K562 (cell line): ENCODE measurements around the gene COL15A1. TPM values are rescaled to one million over a fixed set of nuclear protein-coding genes. Genes with fewer than 3 reads are reported as not detected.

Experiments used
- EP400 ChIP-seq: fragments of 450-650 bp; IDR thresholded peaks from 2 replicates; pipeline ENCODE4 v1.6.1; 2017; ENCODE audit warnings: antibody characterized with exemption, mild to moderate bottlenecking, moderate library complexity
- ERF ChIP-seq: fragments of 450-650 bp; formaldehyde crosslinking; IDR thresholded peaks from 2 replicates; pipeline ENCODE4 v1.4.0; 2020; ENCODE audit warnings: mild to moderate bottlenecking, mixed read lengths
- ETV1 ChIP-seq: fragments of 450-650 bp; conservative IDR thresholded peaks from 2 replicates; pipeline ENCODE4 v1.6.1; 2016; ENCODE audit warnings: missing genetic modification characterization, control low read depth, low read depth, missing compliant biosample characterization
- FOXA3 ChIP-seq, 2 experiments: fragments of 450-650 bp in 1 of 2; sonication (generic) in 1 of 2; formaldehyde crosslinking; IDR thresholded peaks in 1 of 2; conservative IDR thresholded peaks in 1 of 2; 2 replicates each; pipeline versions ENCODE4 v1.4.0 to v1.8.0; 2020 to 2022; ENCODE audit warnings: mild to moderate bottlenecking in 2 of 2, missing genetic modification reagents in 1 of 2
- GABPB1 ChIP-seq: sonication (generic); formaldehyde crosslinking; IDR thresholded peaks from 2 replicates; pipeline ENCODE4 v1.8.0; 2022; ENCODE audit warnings: mild to moderate bottlenecking, missing genetic modification reagents
- KLF16 ChIP-seq: IDR thresholded peaks from 2 replicates; pipeline ENCODE4 v1.6.1; 2016; ENCODE audit warnings: antibody characterized with exemption
- MAZ ChIP-seq, 2 experiments: fragments of 450-650 bp in 1 of 2; sonication (generic) in 1 of 2; formaldehyde crosslinking; IDR thresholded peaks in 1 of 2; conservative IDR thresholded peaks in 1 of 2; 2 replicates each; pipeline versions ENCODE4 v1.4.0 to v1.5.0; 2020; ENCODE audit warnings: mild to moderate bottlenecking in 1 of 2, missing genetic modification reagents in 1 of 2
- MLLT1 ChIP-seq, 2 experiments: fragments of 450-650 bp; IDR thresholded peaks; 2 replicates each; pipeline ENCODE4 v1.6.1; 2016
- REST ChIP-seq, 2 experiments: fragments of 450-650 bp; formaldehyde crosslinking in 1 of 2; IDR thresholded peaks; 2 replicates each; pipeline versions ENCODE4 v1.4.0 to v1.6.1; 2014 to 2020; ENCODE audit warnings: mild to moderate bottlenecking in 2 of 2, borderline replicate concordance in 1 of 2, low read depth in 1 of 2
- SIN3A ChIP-seq, 2 experiments: fragments of 150-350 bp in 1 of 2; IDR thresholded peaks; 2 replicates each; pipeline ENCODE4 v1.6.1; 2011 to 2016; ENCODE audit warnings: borderline replicate concordance in 2 of 2, low read depth in 2 of 2, low read length in 2 of 2, mild to moderate bottlenecking in 2 of 2, moderate library complexity in 2 of 2; ENCODE audit not compliant: control insufficient read depth in 1 of 2
- TFE3 ChIP-seq: fragments of 450-650 bp; formaldehyde crosslinking; IDR thresholded peaks from 2 replicates; pipeline ENCODE4 v1.4.0; 2020; ENCODE audit warnings: mild to moderate bottlenecking, mixed read lengths
- ZHX1 ChIP-seq: fragments of 150-350 bp; conservative IDR thresholded peaks from 2 replicates; pipeline ENCODE4 v1.6.1; 2014; ENCODE audit warnings: low read length
- ZKSCAN1 ChIP-seq: fragments of 150-350 bp; IDR thresholded peaks from 2 replicates; pipeline ENCODE4 v1.6.1; 2016; ENCODE audit warnings: low read depth, low read length
- ZNF311 ChIP-seq: fragments of 250-450 bp; sonication (Bioruptor Pico); IDR thresholded peaks from 2 replicates; pipeline ENCODE4 v1.4.0; 2020; ENCODE audit warnings: mild to moderate bottlenecking, moderate library complexity
- polyA plus RNA-seq, 8 experiments: library from polyadenylated mRNA; depleted of rRNA in 4 of 8; stranded (reverse) in 5 of 8; unstranded in 3 of 8; fragments of >200 nt; fragmentation: Nextera tagmentation in 2 of 8; fragmentation: Illumina TruSeq in 1 of 8; extraction: Ambion mirVana in 2 of 8; extraction: Trizol in 1 of 8; gene quantifications; 2 replicates each; pipeline versions ENCODE4 v1.2.1 to v1.2.3, GENCODE V29; 2011 to 2014; ENCODE audit warnings: inconsistent platforms in 1 of 8, missing spikeins in 1 of 8
- total RNA-seq, 7 experiments: library from RNA; depleted of rRNA in 6 of 7; stranded (reverse); fragments of >200 nt in 6 of 7; fragmentation: Illumina TruSeq in 2 of 7; extraction: Trizol in 2 of 7; gene quantifications; 2 replicates each; pipeline versions ENCODE4 v1.2.1 to v1.2.3, GENCODE V29; 2011 to 2021; ENCODE audit warnings: low replicate concordance in 1 of 7

Gene COL15A1
- total and polyA plus RNA-seq, 9 of the 15 experiments (the other 6 are each of a cell fraction or from before 2014, with no cell fraction given): 0.46 to 5.1 (median 2.6) TPM

- TF ChIP-seq REST (IDR thresholded peaks at IDR 0.05; ENCODE audit: borderline replicate concordance) (no peak), REST (CRISPR knock-in tag; IDR thresholded peaks at IDR 0.05; ENCODE audit: low read depth) (no peak), ERF (CRISPR knock-in tag) (no peak), ZHX1 (no peak), GABPB1 (CRISPR knock-in tag) (no peak), FOXA3 (CRISPR knock-in tag; conservative IDR thresholded peaks at IDR 0.05 in 1 of 2, IDR thresholded peaks at IDR 0.05 in 1 of 2) (no peak), ZKSCAN1 (no peak), KLF16 (no peak), ZNF311 (CRISPR knock-in tag) (peak; percentile 15; the same call in 1 of the 2 replicates), MLLT1 (IDR thresholded peaks at IDR 0.05) (no peak), MAZ (CRISPR knock-in tag; conservative IDR thresholded peaks at IDR 0.05 in 1 of 2, IDR thresholded peaks at IDR 0.05 in 1 of 2) (peak; percentile 20 to 22; a peak in 1 of 4 replicates), ETV1 (tag) (no peak), EP400 (peak; percentile 8; the same call in 1 of the 2 replicates), TFE3 (CRISPR knock-in tag) (no peak), SIN3A (IDR thresholded peaks at IDR 0.05; ENCODE audit: borderline replicate concordance in 2 of 2, control insufficient read depth in 1 of 2, low read depth in 2 of 2, low read length in 2 of 2) (no peak)
Measured at GRCh38 chr9:99072040-99072394, 128.3 kb downstream of the COL15A1 start (continued).
